Glomerular visceral epithelial cell (primary cell): ENCODE data around the gene BRIP1.
"Not testable (repeated sequence)": the region's sequence is repeated elsewhere in the genome, so short reads cannot be mapped to it uniquely, and the experiment has no call there.

Source experiments
- DNase-seq: peaks from one replicate; pipeline ENCODE4 v3.0.0-alpha.2; 2016; ENCODE audit errors: extremely low spot score

BRIP1 gene

DNA sequence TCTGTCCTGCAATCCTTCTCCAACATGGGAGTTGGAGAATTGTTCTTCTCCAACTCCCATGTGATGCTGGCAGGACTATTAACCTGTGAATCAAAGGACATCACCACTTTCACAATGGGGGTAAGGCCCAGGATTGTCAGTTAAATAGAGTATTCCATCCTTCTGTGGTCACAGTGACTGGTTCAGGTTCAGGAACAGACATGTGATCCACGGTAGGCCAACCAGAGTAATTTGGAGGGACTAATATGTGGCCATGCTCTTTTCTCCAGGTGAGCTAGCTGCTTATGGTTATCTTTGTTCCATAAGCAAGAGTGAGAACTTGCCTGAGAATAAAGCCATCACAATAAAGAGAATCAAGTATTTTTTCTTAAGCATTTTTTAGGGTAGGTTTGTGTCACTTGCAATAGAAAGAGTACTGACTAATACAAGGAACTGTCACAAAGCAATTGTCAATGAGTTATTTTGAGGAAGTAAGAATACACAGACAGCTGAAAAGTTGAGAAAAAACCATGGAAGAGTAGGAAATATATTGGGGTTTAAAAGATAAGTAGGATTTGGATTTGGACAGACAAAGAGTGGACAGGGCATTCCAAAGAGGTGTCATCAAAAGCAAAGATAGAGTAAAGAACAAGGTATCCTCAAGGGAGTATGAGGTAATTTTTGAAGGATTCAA, 63.4 kb downstream of the BRIP1 start:
- no peak for DNase-seq

DNA sequence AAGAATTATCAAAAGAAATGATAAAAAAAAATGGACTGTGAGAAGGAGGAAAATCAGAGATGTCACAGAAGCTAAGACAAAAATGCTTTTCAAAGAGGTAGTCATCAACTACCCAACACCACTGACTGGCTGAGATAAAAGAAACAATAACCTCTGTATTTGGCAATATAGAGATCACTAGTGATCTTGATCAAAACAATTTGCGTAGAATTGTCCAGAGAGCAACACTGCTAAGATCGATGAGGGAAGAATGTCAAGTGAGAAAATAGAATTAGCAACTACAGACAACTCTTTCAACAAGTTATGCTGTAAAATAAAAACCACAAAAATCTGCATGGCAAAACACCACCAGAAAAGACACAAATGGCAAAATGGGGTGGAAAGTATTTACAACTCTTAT, 66.0 kb downstream of the BRIP1 start:
- no peak for DNase-seq

- DNase-seq: no peak
Observed at GRCh38 chr17:61795546-61795945, 67.8 kb downstream of the BRIP1 start.

DNA sequence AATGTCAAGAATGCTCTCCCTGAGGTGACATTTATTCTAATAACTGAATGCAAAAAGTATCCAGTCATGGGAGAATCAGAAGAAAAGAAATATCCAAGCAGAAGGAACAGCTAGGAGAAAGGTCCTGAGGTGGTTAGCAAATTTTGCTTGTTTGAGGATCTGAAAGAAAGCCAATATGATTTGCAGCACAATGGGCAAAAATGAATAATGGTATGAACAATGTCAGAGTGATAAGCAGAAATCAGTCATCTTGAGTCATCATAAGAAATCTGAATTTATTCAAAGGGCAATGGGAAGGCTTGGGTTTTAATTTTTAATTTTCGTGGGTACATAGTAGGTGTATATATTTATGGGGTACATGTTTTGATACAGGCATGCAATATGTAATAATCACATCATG, 68.5 kb downstream of the BRIP1 start:
- DNase-seq: no peak

GRCh38 chr17:61794242-61794641, 69.1 kb downstream of the BRIP1 start:
- no peak for DNase-seq

DNA sequence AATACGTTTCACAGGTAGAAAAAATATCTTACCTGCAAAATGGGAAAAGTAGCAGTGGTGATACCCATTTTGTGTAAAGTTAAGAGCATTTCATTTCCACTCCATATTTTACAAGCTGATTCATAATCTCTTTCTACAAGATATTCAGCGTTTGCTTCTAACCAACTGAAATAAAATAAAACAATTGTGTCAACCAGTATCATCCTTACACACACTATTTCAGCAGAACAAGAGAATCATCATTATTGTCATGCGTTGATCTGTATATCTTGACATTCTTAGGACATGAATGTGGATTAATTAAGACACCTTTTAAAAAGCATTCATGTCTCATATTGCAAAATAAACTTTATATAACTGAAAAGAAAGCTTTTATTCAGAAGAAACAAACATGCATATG, 69.8 kb downstream of the BRIP1 start:
- no peak for DNase-seq

GRCh38 chr17:61789872-61790271, 73.5 kb downstream of the BRIP1 start:
- no peak for DNase-seq

GRCh38 chr17:61786088-61786487, 77.2 kb downstream of the BRIP1 start:
- DNase-seq: no peak

GRCh38 chr17:61784510-61784909, 78.8 kb downstream of the BRIP1 start:
- DNase-seq: no peak

GRCh38 chr17:61783556-61784304, 79.6 kb downstream of the BRIP1 start:
- DNase-seq: no peak

DNA sequence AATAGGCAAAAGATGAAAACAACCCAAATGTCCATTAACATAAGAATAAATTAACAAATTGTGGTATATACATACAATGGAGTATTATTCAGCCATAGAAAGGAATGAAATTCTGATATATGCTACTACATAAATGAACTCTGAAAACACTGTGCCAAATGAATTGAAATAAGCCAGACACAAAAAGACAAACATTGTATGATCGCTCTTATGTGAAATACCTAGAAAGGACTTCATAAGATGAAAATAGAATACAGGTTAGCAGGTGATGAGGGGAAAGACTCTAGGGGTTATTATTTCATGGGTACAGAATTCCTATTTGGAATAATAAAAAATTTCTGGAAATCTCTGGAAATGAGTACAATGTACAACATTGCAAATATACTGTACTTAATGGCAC, 80.2 kb downstream of the BRIP1 start:
- DNase-seq: no peak

GRCh38 chr17:61782683-61783082, 80.6 kb downstream of the BRIP1 start:
- DNase-seq: no peak

DNA sequence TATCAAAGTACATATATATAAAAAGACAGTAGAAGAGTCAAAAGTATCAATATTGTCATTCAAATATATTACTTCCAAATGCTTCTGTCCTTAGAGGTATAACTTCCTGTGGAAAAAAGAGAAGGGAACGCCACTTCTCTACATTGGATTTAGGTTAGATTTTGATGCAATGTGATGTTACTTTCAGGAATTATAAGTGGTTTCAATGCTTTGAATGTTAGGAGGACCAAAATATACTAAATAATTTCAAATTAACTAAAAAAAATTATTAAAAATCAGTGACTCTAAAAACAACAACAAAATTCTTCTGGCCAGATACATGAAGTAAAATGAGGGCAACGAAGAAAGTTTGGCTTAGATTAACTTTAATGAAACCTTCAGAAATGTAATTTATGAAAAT, 88.0 kb downstream of the BRIP1 start:
- DNase-seq: no peak

DNA sequence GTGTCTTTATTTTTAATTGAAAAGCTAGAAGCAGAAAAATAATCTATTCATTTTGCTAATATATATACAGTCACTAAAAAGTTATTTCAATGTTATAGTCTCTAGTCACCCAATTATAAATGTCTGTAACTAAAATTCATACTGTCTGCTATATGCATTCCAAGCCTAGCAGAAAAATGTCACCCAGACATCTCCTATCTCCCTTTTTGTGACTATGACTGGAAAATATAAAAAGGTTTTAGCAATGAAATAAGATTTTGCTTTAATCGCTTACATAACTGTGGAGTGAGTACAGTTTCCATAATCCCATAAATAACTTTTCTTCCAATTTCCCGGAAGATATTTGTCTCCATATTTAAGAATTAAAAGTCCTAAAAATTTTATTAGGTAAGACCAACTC, 88.6 kb downstream of the BRIP1 start:
- no peak for DNase-seq

DNA sequence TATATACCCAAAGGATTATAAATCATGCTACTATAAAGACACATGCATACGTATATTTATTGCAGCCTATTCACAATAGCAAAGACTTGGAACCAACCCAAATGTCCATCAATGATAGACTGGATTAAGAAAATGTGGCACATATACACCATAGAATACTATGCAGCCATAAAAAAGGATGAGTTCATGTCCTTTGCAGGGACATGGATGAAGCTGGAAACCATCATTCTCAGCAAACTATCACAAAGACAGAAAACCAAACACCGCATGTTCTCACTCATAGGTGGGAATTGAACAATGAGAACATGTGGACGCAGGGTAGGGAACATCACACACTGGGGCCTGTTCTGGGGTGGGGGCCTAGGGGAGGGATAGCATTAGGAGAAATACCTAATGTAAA, 89.2 kb downstream of the BRIP1 start:
- DNase-seq: not testable (repeated sequence)

- DNase-seq: no peak
Observed at GRCh38 chr17:61770752-61771533, 92.4 kb downstream of the BRIP1 start.

GRCh38 chr17:61770043-61770442, 93.3 kb downstream of the BRIP1 start:
- no peak for DNase-seq

DNA sequence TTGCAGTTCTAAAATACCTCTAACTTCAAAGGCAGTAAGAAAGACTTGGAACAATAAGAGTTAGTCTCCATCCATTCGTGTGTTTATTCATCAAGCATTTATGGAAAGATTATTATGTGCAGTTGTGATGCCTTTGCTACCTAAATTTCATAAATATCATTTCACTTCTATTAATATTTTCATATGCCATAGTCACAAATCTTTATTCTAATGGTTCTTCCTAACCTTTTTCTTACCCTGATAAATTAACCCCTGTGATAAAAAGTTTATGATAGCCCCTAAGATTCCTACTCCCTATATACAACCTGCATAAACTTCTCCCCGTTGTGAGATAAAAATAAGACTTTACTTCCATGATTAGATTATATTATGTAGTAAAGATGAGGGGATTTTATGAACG, 94.9 kb downstream of the BRIP1 start:
- DNase-seq: no peak

DNA sequence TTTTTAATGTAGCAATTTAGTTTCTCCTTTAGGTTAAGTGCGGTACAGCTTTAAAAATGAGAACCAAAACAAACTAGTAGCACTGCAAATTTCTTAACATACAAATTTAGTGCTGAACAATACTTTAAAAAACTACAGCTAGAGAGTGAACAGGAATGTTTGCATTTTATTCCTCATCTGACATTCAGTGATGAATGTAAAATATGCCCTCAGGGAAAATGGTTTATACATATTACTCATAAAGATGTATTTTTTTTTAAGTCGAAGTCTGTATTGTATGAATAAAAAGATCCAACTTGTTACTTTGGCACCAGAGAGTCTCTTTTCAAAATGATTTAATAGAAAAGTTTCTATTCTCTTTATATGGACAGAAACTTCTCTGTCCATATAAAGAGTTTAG, 96.8 kb downstream of the BRIP1 start:
- DNase-seq: no peak

GRCh38 chr17:61764846-61765245, 98.5 kb downstream of the BRIP1 start:
- no peak for DNase-seq

- no peak for DNase-seq
Observed at GRCh38 chr17:61761827-61762226, 101.5 kb downstream of the BRIP1 start.

DNA sequence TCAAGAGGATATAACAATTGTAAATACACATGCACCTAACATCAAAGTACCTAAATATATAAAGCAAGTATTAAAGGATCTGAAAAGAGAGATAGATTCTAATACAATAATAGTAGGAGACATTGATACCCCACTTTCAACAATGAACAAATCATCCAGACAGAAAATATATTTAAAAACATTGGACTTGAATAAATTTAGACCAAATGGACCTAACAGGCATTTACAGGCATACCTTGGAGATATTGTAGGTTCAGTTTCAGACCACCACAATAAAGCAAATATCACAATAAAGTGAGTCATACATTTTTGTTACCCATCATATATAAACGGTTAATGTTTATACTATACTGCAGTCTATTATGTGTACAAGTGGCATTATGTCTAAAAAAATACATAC, 104.0 kb downstream of the BRIP1 start:
- no peak for DNase-seq

DNA sequence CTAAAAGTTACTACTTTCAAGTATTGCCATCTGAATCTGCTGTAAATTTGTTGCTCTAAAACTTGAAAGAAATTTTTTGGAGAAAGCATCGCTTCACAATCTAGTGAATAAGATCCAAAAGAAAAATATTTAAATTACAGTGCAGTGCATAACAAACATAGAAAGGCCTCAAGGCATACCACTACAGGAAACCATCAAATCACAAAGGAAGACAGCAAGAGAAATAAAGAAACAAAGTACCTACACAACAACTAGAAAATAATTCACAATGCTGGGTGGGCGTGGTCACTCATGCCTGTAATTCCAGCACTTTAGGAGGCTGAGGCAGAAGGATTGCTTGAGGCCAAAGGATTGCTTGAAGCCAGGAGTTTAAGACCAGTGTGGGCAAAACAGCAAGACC, 104.9 kb downstream of the BRIP1 start:
- no peak for DNase-seq
